CD14-positive monocyte (primary cell): ENCODE results near the gene GGA1. TPM values are rescaled to one million over a fixed set of nuclear protein-coding genes. Genes with fewer than 3 reads are reported as not detected.

Experiments used
- DNase-seq, 3 donors: peaks; one replicate each; pipeline ENCODE4 v3.0.0-alpha.2; 2011 to 2022
- H2AFZ ChIP-seq: 2 replicates; pipeline ENCODE4 v1.6.0; 2012; ENCODE audit warnings: mild to moderate bottlenecking, low read depth, low read length, inconsistent platforms; ENCODE audit not compliant: insufficient read depth, poor library complexity, severe bottlenecking
- H3K27ac ChIP-seq, 2 donors: 1 replicate in 1 of 2; 2 replicates in 1 of 2; pipeline ENCODE4 v1.5.1; 2012 to 2013; ENCODE audit warnings: low read length in 2 of 2, control low read depth in 1 of 2, inconsistent platforms in 1 of 2, low read depth in 1 of 2, mild to moderate bottlenecking in 1 of 2
- H3K27me3 ChIP-seq, 2 donors: one replicate each; pipeline versions ENCODE4 v1.6.0 to v1.6.1; 2011 to 2013; ENCODE audit warnings: low read length in 2 of 2; ENCODE audit not compliant: control insufficient read depth in 2 of 2, insufficient read depth in 2 of 2
- H3K36me3 ChIP-seq, 2 donors: replicated peaks in 1 of 2; 1 replicate in 1 of 2; 2 replicates in 1 of 2; pipeline versions ENCODE4 v1.5.1 to v1.6.1; 2012 to 2013; ENCODE audit warnings: low read length in 2 of 2, control low read depth in 1 of 2, inconsistent platforms in 1 of 2, mild to moderate bottlenecking in 1 of 2; ENCODE audit not compliant: insufficient read depth in 2 of 2, control insufficient read depth in 1 of 2
- H3K4me1 ChIP-seq, 2 donors: 1 replicate in 1 of 2; 2 replicates in 1 of 2; pipeline versions ENCODE4 v1.5.1 to v1.6.1; 2012 to 2013; ENCODE audit warnings: low read length in 2 of 2, control low read depth in 1 of 2, inconsistent platforms in 1 of 2, mild to moderate bottlenecking in 1 of 2, moderate library complexity in 1 of 2; ENCODE audit not compliant: insufficient read depth in 2 of 2, control insufficient read depth in 1 of 2
- H3K4me2 ChIP-seq: replicated peaks from 2 replicates; pipeline ENCODE3; 2012; ENCODE audit warnings: low read length, moderate library complexity, mild to moderate bottlenecking; ENCODE audit not compliant: poor library complexity, severe bottlenecking; ENCODE audit errors: extremely low read depth
- H3K4me3 ChIP-seq, 3 experiments: fragments of 200-600 bp in 1 of 3; sonication (generic) in 1 of 3; replicated peaks in 1 of 3; 1 replicate in 2 of 3; 2 replicates in 1 of 3; pipeline ENCODE4 v1.5.1; 2011 to 2013; ENCODE audit warnings: low read length in 3 of 3, mild to moderate bottlenecking in 3 of 3, control low read depth in 2 of 3, low read depth in 2 of 3, inconsistent platforms in 1 of 3, moderate library complexity in 1 of 3
- H3K79me2 ChIP-seq: 2 replicates; pipeline ENCODE4 v1.6.0; 2012; ENCODE audit warnings: mild to moderate bottlenecking, control low read depth, inconsistent platforms, low read length, moderate library complexity; ENCODE audit not compliant: insufficient read depth
- H3K9ac ChIP-seq: 2 replicates; pipeline ENCODE4 v1.6.0; 2017; ENCODE audit warnings: low read length, mild to moderate bottlenecking; ENCODE audit not compliant: insufficient read depth, poor library complexity, severe bottlenecking
- H3K9me3 ChIP-seq, 2 donors: replicated peaks in 1 of 2; 1 replicate in 1 of 2; 2 replicates in 1 of 2; pipeline versions ENCODE4 v1.5.1 to v1.6.1; 2012 to 2013; ENCODE audit warnings: low read length in 2 of 2, control low read depth in 1 of 2; ENCODE audit not compliant: control insufficient read depth in 1 of 2, insufficient read depth in 1 of 2
- H4K20me1 ChIP-seq: 2 replicates; pipeline ENCODE4 v1.6.0; 2012; ENCODE audit warnings: mild to moderate bottlenecking, low read length, control low read depth, moderate library complexity; ENCODE audit not compliant: insufficient read depth
- H3K27ac Mint-ChIP-seq, 7 donors: one replicate each; pipeline ENCODE4 v1.8.0; 2020; ENCODE audit warnings: mild to moderate bottlenecking in 7 of 7, mixed read lengths in 7 of 7, moderate library complexity in 6 of 7, inconsistent platforms in 2 of 7
- H3K27me3 Mint-ChIP-seq, 3 donors: one replicate each; pipeline ENCODE4 v1.8.0; 2021 to 2022; ENCODE audit warnings: low read depth in 3 of 3, mild to moderate bottlenecking in 3 of 3, mixed read lengths in 3 of 3, moderate library complexity in 3 of 3, inconsistent platforms in 1 of 3
- H3K36me3 Mint-ChIP-seq, 2 donors: one replicate each; pipeline ENCODE4 v1.8.0; 2020; ENCODE audit warnings: mixed read lengths in 2 of 2, inconsistent platforms in 1 of 2, mild to moderate bottlenecking in 1 of 2
- H3K4me1 Mint-ChIP-seq: one replicate; pipeline ENCODE4 v1.8.0; 2020; ENCODE audit warnings: mild to moderate bottlenecking, mixed read lengths
- H3K4me3 Mint-ChIP-seq, 2 donors: one replicate each; pipeline ENCODE4 v1.8.0; 2020; ENCODE audit warnings: mild to moderate bottlenecking in 2 of 2, mixed read lengths in 2 of 2, moderate library complexity in 1 of 2
- H3K9me3 Mint-ChIP-seq, 7 donors: one replicate each; pipeline ENCODE4 v1.8.0; 2020 to 2022; ENCODE audit warnings: mixed read lengths in 7 of 7, mild to moderate bottlenecking in 6 of 7, moderate library complexity in 6 of 7, inconsistent platforms in 2 of 7
- WGBS: methylation state at CpG from one replicate; pipeline ENCODE4 v1.1.5; 2013; ENCODE audit warnings: missing lambda C conversion rate; ENCODE audit not compliant: insufficient coverage; 5-methylcytosine and 5-hydroxymethylcytosine counted together
- intact Hi-C, 2 donors: fragments of 100-400 bp; cut with micrococcal nuclease; formaldehyde crosslinking; loops; one replicate each; pipeline versions ENCODE4 v1.15.0 to v1.15.1; 2023
- polyA plus RNA-seq, 3 donors: library from polyadenylated mRNA; depleted of rRNA in 1 of 3; unstranded in 2 of 3; stranded (reverse) in 1 of 3; fragments of 300-500 nt in 2 of 3; fragments of >200 nt in 1 of 3; fragmentation: Illumina TruSeq in 2 of 3; gene quantifications; 1 replicate in 2 of 3; 2 replicates in 1 of 3; pipeline ENCODE4 v1.2.3, GENCODE V29; 2012 to 2021
- TF ChIP-seq, protein P1 (sequence below): fragments of 200-600 bp; IDR thresholded peaks from one replicate; pipeline ENCODE4 v1.8.0; 2022; ENCODE audit warnings: antibody characterized with exemption, mild to moderate bottlenecking

Gene GGA1
- polyA plus RNA-seq, 3 donors, result 19.8 to 91.0 (median 24.8) TPM

DNA sequence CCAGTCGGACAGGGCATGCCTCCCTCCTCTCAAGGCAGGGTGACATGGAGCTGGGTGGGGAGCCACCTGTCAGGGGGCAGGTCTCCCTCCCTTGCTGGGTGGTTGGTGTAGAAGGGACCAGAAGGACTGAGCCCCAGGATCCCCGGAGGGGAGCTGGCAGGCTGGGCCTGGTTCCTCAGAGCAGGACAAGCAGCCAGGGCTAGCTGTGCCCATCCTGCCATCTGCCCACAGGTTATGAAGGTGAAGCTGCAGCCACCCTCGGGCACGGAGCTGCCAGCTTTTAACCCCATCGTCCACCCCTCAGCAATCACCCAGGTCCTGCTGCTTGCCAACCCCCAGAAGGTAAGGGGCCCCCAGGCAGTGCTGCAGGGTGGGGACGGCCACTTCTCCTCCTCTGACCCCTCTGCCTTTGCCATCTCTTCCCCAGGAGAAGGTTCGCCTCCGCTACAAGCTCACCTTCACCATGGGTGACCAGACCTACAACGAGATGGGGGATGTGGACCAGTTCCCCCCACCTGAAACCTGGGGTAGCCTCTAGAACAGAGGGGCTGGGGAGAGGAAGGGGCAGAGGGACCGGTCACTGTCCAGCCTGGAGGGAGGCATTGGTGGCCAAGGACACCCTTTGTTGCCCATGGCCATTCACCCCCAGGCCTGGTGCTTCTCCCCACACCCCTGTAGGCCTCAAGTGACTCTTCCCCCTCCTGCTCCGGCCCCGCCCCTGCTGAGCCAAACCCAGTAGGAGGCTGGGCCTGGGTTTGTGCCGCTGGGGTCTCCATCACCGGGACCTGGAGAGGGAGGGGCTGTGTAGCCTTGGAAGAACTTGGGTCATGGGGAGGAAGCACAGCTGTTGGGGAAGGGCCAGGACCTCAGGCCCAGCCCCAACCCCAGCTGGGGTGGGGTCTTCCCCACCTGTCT, 23.8 kb downstream of the GGA1 start:
- H3K4me1 Mint-ChIP-seq, result peaks cover 75% of the 10 kb centered on the region

DNA sequence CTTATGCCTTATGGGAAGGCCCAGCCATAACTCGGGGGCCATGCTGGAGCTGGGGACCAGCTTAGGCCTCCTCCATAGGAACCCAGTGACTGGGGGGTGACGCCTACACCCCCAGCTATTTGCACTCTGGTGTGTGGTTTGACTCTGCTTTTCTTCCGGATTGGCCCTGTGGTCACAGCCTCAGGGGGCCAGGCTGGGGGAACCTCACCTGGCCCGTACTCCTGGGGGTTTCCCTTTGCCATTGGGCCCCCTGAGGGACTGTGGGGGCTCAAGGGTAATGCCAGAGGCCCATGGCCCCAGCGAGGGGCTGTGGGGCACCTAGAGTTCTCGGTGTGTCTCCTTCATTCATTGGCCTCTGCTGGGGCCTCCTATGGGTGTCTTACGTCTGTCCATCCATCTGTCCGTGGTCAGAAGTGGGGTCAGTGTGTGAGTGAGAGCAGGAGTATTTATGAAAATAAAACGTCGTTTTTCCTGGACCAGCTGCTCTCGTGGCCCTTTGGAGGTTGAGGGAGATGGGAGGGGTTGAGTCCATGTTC, 24.5 kb downstream of the GGA1 start:
- Mint-ChIP-seq H3K36me3 (peaks cover 30 to 42% of the 10 kb centered on the region in 2 donors), H3K27ac (peak overlapping the region; percentile 96 to 99 (median 98)), H3K9me3 (no peaks in the 10 kb centered on the region), H3K4me1 (peaks cover 75% of the 10 kb centered on the region), H3K27me3 (peaks cover 0 to 2% (median 0%) of the 10 kb centered on the region in 3 donors), H3K4me3 (peak overlapping the region; percentile 39 to 82)
- peak overlapping the region; percentile 44 for H2AFZ ChIP-seq
- no peaks in the 10 kb centered on the region for H3K27me3 ChIP-seq
- intact Hi-C loops, result no loop called here
- H3K27ac ChIP-seq, result peak overlapping the region; percentile 89 to 93
- H3K4me1 ChIP-seq, result peaks cover 68 to 71% of the 10 kb centered on the region in 2 donors
- peaks cover 29 to 38% of the 10 kb centered on the region in 2 donors for H3K36me3 ChIP-seq
- peak in 1 of 3 donors; percentile 11 for DNase-seq
- peak overlapping the region in 2 of 3 experiments; percentile 5 to 63 for H3K4me3 ChIP-seq
- H3K9me3 ChIP-seq, result no peaks in the 10 kb centered on the region
- whole genome bisulfite sequencing, result 0% methylated on average over 4 of the region's 11 CpGs
- peaks cover 37% of the 10 kb centered on the region for H3K79me2 ChIP-seq
- TF ChIP-seq, protein P1, sequence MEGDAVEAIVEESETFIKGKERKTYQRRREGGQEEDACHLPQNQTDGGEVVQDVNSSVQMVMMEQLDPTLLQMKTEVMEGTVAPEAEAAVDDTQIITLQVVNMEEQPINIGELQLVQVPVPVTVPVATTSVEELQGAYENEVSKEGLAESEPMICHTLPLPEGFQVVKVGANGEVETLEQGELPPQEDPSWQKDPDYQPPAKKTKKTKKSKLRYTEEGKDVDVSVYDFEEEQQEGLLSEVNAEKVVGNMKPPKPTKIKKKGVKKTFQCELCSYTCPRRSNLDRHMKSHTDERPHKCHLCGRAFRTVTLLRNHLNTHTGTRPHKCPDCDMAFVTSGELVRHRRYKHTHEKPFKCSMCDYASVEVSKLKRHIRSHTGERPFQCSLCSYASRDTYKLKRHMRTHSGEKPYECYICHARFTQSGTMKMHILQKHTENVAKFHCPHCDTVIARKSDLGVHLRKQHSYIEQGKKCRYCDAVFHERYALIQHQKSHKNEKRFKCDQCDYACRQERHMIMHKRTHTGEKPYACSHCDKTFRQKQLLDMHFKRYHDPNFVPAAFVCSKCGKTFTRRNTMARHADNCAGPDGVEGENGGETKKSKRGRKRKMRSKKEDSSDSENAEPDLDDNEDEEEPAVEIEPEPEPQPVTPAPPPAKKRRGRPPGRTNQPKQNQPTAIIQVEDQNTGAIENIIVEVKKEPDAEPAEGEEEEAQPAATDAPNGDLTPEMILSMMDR, result no peak
- peak overlapping the region; percentile 67 for H3K9ac ChIP-seq
- peak overlapping the region; percentile 75 for H3K4me2 ChIP-seq
- H4K20me1 ChIP-seq, result no peaks in the 10 kb centered on the region

More for the DNA sequence above, 23.8 kb downstream of the GGA1 start:
- Histone ChIP-seq H3K36me3 (peaks cover 29 to 38% of the 10 kb centered on the region in 2 donors), H3K79me2 (peaks cover 30% of the 10 kb centered on the region), H3K4me3 (peak overlapping the region in 2 of 3 experiments; percentile 5 to 63), H2AFZ (peak overlapping the region; percentile 44), H3K27ac (peak overlapping the region; percentile 89 to 93), H3K9ac (peak overlapping the region; percentile 67), H3K9me3 (no peaks in the 10 kb centered on the region), H3K4me2 (peak overlapping the region; percentile 75), H3K27me3 (no peaks in the 10 kb centered on the region), H3K4me1 (peaks cover 68 to 71% of the 10 kb centered on the region in 2 donors), H4K20me1 (no peaks in the 10 kb centered on the region)
- intact Hi-C loops, result no loop called here
- H3K27me3 Mint-ChIP-seq, result peaks cover 0 to 2% (median 0%) of the 10 kb centered on the region in 3 donors
- H3K9me3 Mint-ChIP-seq, result no peaks in the 10 kb centered on the region
- DNase-seq, result no peak
- TF ChIP-seq, protein P1, result no peak
- H3K27ac Mint-ChIP-seq, result peak overlapping the region; percentile 96 to 99 (median 98)
- peak overlapping the region in 1 of 2 donors; percentile 82 for H3K4me3 Mint-ChIP-seq
- WGBS, result 67% methylated on average over 3 of the region's 14 CpGs
- peaks cover 30 to 43% of the 10 kb centered on the region in 2 donors for H3K36me3 Mint-ChIP-seq
